HG03060 (cell line): Measurements from ENCODE around the gene NFIC.

Experiments used
- ATAC-seq: cut with Tn5 transposase; IDR thresholded peaks from one replicate; pipeline ENCODE4 v1.9.1; 2021; ENCODE audit warnings: low read depth, moderate number of reproducible peaks; ENCODE audit not compliant: unreplicated experiment

The NFIC gene

DNA sequence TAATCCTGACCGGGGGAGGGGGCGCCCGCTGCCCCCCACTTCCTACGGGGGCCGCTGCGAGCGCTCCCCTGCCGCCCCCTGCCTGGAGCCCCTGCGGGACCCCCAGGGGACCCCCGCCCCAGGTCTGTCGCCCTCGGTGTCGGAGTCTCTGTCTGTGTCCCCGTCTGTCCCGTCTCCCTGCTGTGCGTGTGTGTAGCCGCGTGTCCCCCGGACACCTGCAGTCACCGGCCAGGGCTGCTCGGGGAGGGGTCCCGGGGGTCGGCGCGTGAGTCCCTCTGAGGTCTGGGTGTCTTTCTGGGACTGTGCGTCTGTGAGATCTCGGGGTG is 7.7 kb upstream of the NFIC start:
- ATAC-seq: no peak

DNA sequence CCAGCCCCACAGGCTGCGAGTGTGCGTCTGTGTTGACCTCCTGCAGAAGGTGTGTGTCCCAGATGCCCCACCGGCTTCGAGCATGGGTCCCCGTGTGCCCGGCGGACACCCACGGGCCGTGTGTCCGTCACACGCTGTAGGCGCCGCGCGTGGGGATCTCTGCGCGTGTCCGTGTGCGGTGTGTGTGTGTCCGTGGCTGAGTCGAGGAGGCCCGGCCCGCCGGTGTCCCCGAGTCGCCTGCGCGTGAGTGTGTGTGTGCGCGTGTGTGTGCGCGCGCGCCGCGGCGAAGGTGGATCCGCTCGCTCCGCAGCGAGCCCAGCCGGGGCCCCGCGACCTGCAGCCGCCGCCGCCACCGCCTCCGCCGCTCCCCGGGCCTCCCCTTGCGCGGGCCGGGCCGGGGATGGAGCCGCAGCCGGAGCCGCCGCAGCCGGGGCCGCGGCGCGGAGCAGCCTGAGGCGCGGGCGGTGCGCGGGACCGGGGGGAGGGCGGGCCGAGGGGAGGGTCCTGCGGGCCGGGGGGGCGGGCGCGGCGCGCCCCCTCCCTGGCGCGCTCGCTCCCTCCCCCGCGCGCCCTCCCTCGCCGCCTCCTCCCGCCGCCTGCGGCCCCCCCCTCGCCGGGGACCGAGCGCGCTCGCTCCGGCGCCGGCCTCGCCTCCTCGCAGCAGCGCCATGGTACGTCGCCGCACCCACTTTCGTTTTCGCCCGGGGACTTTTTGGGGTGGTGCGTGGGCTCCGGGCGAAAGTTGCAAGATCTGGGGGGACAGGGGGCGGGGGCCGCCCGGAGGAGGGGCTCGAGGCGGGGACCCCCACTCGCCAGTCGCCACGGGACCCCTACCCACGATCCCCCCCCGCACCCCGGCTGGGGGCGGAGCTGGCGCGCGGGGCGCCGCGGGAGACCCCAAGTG is 7.1 kb upstream of the NFIC start:
- ATAC-seq: no peak

DNA sequence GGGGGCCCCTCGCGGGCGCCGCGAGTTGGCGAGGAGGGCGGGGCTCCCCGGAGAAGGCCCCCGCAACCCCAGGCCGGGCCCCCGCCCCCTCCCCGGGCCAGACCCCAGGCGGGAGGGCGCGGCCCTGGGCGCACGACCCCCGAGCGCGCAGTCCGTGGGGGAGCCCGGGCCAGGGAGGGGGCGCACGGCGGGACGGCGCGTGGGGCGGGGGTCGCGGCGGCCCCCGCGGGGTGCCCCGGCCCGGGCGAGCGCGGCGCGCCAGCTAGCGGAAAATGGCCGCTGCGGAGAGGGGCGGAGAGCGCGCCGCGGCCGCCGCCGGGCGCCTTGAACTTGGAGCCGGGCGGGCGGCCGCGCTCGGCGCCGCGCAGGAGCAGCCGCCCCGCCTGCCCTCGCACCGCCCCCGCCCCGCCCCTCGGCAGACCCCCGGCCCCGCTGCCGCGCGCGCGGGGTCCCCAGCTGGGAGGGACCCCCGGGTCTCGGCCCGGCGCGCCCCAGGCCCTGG is 6.4 kb upstream of the NFIC start:
- ATAC-seq: no peak

DNA sequence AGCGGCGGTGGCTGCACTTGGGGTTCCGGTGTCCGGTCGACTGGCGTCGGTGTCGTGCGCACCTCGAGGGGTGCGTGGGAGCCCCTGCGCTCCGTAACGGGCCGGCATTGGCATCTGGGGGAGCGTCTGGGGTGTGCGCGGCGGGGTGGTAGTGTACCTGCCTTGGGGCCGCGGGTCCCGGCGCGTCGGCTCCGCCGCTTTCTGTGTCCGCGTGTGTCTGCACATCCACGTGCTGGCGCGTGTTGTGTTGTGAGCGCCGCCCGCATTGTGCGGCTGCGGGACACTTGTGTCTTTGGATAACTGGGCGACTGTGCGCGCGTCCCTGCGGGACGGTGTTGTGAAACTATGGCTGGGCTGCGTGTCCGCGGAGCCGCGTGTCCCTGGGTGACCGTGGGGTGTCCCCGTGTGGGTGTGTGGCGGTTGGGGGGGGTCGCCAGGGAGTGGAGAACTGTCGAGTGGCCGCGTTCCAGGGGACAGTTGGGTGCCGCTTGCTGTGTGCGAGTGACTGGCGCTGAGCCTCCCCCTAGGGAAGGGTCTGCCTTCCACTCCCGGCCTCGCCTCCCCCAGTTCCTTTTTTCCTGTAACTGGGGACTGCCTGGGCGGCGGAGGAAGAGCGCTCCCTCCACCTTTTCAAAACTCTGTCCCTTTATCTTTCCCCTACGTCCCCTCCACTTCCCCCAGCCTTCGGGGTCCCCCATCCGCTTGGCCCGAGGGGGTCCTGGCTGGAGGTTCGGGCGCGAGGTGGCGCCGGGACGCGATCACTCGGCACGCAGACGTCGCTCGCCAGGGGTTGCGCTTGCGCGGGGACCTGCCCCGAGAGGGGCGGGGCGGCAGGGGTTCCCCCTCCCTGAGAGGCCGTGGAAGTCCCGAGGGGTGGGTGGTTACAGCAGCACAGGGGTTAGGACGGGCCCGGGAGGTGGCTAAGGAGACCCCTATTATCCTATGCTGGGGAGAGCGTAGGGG is 5.7 kb upstream of the NFIC start:
- no peak for ATAC-seq

DNA sequence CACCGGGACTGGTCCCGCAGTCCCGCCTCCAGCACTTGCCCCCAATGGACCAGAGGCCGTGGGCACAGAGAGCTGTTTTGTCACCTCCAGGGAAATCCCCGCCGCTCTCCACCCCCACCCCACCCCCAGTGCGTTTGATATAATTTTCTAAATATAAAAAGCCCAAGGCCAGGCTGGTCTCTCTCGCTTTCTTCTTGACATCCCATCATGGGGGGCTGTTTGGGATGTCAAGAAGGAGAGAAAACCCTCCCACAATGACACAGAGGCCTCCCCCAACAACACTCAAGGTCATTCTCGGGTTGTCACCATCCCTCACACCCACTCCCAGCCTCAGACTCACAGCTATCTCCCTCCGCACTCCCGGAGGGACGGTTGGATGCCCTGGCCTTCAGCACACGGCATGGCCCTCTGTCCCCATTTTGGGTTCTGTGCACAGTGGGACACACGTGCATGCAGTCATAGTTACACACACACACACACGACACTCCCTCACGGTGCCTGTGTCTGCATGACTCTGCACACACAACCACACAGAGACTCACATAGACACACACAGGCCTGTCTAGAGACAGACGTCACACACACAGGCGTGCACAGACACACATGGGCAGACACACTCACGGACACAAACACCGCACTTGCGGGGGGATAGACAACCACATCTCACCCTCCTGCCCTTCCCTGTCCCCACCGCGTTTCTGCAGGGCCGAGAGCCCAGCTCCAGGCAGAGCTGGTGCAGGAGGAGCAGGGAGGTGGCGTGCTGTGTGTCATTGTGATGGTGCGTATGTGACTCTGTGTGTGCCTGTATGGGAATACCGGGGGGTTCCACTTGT is 4.8 kb upstream of the NFIC start:
- no peak for ATAC-seq

DNA sequence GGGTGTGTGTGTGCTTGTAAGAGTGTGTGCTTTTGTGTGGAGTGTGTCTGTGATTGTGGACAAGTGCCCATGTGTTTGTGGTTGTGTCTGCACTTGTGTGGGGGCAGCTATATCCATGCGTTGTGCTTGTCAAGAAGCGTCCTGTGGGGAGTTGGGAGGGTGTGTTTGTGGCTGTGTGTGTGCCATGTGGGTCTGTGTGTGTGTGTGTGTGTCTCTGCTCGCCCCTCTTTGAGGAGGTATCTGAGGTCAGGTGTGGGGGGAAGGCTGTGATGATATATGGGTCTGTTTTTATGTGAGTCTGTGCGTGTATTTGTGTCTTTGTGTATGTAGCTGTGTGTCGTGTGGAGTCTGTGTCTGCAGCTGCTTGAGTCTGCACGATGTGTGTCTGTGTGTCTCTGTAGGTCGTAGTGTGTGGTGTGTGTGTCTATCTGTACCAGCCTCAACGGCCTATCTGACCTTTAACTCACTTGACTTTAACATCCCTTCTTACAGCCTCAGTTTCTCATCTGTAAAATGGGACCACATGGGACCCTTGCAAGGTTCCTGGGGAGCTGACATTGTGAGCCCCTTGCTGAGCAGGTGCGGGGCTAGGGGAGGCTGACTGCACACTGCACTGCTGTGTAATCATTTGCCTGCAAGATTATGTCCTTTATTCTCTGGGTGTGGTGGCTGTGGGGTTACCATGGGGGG is 4.0 kb upstream of the NFIC start:
- no peak for ATAC-seq

DNA sequence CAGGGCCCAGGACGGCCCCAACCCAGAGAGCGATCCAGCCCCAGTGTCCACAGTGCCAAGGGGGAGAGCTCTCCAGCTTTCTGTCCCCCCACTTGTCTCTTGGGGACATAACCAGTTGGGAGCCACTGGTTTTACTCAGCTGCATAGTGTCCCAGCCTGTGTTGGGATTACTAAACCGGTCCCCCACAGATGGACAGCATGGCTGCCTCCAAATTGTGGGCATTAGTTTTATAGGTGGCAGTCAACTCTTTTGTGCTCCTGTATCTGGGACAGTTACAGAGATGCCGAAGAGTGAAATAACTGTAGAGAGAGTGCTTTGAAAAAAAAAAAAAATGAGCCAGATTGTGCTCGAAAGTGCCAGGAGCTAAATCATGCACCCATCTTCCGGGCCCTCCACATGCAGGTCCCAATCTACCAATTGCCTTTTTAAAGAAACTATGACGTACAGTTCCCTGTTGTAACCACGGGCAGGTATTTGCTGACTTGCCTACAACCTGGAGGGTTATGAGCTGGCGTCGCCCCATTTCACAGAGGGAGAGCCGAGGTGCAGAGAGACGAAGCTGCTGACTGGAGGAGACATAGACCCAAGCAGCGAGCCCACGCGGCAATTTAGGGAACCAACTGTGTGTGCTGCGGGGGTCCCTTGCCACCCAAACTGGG is 2.4 kb upstream of the NFIC start:
- no peak for ATAC-seq

DNA sequence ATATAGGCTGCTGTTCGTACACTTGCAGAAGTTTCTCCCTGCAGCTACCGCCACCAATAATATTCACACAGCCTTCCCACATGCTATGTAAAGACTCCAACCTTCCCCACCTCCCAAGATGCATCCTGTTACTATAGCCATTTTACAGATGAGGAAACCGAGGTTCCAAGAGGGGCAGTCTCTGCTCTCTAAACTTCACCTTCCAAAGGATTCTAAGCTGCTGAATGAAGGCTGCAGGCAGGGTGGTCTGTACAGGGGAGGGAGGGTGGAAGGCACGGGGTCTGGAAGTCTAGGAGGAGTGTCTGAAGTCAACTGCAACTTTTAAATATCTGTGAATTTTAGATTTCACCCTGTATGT is 1.9 kb upstream of the NFIC start:
- no peak for ATAC-seq

DNA sequence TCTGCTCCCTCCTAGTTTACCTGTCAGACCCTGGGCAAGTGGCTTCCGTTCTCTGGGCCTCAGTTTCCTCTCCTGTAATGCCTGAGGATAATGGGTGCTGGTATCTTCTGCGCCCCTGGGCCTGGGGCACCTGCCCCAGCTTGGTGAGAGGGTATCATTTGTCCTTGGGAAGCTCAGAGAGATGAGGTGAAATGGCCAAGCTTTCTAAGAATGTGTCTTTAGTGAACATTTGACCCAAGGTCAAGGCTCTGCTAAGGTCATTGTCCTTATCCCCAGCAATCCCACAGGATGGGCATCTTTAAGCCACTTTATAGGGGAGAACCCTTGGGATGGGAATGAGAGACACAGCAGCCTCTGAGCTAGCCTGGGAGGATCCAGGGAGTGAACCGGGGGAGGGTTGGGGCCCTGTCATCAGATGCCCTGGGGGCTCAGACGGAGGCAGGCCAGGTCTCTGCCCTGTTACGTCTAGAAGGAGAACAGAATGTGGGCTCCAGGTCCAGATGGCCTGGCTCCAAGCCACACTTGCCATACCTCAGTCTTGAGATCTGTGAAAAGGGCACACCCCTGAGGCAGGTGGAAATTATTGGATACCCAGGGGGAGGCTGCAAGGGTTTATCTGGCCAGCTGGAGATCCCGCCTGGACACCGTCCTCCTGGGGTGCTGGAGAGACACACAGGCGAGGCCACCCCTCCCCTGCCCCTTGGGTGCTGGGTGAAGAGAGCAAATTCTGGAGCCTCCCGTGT is 1.1 kb upstream of the NFIC start:
- ATAC-seq: no peak

DNA sequence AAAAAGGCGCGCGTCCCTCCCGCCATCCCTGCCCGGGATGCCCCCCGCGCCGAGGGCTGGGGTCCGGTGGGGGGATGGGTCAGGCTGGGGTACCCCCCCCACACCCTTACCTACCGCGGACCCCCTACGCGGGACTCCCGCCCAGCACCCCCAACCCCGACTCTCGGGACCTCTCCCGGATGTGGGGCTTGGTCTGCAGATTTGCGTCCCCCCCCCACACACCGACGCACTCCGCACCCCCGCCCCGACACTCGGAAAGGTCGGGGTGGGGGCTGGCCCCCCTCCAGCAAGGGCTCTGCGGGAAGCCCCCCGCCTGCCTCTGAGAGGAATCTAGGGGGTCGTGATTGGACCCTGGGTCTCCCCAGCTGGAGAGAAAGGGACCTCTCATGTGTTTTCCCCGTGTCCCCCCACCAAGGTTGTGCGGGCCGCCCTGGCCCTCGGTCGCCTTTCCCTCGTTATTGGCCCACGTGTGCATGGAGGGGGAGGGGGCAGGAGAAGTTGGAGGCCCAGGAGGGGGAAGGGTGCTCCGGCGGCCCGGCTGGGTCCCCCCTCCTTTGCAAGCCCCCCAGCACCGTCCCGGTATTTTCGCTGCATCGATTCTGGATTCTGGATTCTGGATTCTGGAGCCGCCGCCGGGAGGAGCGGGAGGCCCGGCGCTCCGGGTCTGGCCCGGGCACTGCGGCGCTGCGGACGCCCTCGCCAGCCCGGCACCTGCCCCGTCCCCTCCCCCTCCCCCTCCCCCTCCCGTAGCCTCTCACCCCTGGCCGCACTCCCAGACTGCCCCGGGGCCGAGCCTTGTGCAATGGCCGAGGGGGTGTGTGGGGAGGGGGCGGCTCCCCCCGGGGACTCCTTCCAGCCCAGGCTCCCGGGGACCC is 607 bp downstream of the NFIC start:
- no peak for ATAC-seq

DNA sequence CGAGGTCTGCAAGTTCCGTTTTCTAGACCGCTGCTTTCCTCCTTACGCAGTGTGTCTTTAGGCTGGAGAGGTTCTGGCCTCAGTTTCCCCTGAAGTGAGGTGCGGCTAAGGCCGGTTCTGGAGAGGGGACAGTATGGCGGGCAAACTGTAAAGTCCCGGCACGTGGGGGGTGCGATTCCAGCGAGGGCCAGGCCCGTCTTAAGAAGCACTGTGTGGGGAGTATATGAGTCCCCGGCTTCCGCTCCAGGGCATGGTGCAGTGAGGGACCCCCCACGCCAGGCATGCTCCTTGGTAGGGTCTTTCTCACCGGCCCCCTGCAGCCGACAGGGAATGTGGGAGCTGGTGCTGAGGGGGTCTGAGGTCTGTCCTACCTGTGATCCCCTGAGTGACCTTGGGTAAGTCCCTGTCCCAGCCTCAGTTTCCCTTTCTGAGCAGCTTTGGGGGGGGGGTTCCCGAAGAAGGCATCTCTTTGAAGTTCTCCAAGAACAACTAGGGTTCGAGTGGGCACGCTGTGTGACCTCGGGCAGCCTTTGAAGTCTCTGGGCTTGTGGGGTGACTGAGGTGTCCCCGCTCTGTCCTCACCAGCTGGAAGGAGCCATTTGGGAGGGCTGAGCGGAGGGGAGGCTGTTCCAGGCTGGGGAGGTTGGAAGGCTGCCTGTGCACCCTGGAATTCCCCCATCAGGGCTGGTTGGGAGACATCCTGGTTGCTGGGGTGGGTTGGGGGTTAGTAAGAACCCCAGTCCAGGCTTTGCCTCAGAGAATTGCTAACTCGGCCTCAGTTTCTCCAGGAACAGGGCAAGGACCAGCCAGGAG is 1.5 kb downstream of the NFIC start:
- no peak for ATAC-seq

DNA sequence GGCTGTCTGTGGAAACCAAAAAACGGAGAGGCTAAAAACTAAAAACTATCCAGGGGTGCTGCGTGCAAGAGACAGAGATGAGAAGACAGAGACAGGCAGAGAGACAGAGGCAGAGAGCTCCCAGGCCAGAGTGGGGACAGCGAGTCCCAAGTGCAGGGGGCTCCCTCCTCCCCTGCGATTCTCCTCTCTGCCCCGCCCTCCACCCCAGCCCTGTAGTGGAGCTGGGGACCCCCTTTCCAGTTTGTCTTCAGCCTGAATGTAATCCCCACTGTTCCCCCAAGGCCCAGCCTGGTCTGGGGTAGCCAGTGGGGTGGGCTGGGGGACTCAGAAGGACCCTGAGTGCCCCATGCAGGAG is 2.0 kb downstream of the NFIC start:
- ATAC-seq: no peak

DNA sequence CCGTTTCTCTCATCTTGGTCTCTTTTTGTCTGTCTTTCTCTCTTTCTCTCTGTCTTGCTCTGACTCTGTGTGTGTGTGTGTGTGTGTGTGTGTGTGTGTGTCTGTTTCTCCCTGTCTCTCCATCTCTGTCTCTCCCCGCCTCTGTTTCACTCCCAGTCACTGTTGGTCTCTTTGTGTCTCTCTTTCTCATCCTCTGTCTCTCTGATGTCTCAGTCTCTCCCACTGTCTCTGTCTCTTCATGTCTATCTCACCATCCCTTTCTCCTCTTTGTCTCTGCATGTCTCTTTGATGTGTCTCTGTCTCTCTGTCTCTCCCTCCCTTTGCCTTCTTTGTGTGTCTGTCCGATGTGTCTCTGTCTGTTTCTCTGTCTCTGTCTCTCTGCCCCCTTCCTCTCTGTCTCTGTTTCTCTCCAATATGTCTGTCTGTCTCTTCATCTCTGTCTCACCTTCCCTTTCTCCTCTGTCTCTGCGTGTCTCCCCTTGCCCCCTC is 2.5 kb downstream of the NFIC start:
- ATAC-seq: no peak

DNA sequence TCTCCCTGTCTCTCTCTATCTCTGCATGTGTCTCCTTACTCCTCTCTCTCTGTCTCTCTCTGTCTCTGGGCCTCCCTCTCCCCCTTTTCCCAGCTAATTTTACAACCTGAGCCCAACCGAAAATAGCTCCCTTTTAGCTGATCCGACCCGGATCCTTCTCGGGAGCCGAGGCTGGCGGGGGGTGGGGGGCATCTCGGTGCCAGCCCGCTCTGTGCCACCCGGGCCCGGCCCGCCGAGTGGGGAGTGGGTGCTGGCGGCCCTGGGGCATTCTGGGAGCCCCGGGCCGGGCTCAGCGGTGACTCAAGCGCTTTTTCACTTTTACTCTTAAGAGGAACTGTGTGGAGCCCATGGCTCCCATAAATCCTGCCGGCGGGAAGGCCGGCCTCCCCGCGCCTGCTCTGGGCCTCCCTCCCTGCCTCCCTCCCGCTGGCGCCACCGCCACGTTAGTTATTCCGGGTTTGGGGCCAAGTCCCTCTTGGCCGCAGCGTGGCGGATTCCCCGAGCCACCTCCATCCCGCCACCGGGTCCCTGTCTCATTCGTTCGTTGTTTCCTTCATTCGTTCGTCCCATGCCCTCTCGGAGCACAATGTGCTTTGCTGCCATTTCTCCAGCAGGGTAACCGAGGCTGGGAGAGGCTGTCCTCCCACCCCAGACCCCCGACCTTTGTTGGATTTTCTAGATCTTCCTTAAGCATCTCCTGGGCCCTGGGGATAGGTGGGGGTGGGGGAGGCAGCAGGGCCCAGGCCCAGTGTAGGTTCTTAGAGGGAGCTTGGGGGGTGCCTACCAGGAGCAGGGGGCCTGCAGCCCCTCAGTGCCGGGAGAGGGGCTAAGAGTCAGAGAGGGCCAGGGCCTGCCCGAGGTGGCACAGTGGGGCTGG is 3.2 kb downstream of the NFIC start:
- ATAC-seq: no peak

DNA sequence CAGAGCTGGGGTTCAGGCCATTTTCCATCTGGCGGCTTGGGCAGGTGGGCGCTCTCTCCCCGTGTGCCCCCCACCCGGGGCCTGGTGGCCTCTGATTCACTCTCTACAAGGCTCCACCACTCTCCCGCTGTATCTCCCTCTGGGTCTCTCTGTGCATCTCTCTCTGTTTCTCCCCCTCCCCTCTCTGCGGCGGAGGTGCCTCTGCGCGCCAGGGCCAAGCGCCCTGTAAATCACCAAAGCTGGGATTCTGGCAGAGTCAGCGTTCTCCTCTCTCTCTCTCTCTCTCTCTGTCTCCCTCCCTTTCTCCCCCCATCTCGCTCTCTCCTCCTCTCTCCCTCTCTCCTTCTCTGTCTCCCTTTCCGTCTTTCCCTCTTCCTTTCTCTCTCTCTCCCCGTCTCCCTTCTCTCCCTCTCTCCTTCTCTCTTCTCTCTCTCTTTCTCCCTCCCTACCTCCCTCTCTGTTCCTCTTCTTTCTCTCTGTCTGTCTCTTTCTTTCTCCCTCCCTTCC is 3.9 kb downstream of the NFIC start:
- no peak for ATAC-seq
